Measurements from ENCODE around the gene USP3.

The USP3 gene

GRCh38 chr15:63623232-63623969, 119.0 kb downstream of the USP3 start:
- Histone ChIP-seq H3K9me3 (no peaks in the 10 kb centered on the region), H3K36me3 (peaks cover 68% of the 10 kb centered on the region), H3K4me3 (ENCODE audit: low read depth in 1 of 2, low read length in 1 of 2) (no peak overlapping the region), H3K27ac (no peak overlapping the region), H3K27me3 (no peaks in the 10 kb centered on the region), H3K4me1 (ENCODE audit: control insufficient read depth in 1 of 2, insufficient read depth in 1 of 2, low read depth in 1 of 2, low read length in 1 of 2) (no peaks in the 10 kb centered on the region)
- no peak for TF ChIP-seq CTCF (IDR thresholded peaks at IDR 0.05)

DNA sequence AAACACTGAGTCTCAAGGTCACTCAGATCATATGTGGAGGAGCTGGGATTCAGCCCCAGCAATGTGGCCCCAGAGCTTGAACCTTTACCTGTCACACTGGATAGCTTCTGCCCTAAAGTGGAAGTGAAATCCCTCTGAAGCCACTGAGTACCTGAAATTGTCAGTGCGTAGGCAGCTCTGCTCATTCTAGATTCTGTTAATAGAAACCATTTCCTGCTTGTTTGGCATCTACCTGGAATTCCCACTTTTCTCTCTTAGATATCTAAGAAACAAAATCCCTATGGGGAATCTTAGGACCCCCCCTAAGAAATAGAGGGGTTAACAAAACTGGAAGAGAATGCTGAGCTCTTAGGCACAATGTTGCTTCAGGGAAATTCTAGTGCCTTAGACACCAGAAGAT, 122.6 kb downstream of the USP3 start:
- no peaks in the 10 kb centered on the region for H3K4me1 ChIP-seq (ENCODE audit: control insufficient read depth in 1 of 2, insufficient read depth in 1 of 2, low read depth in 1 of 2, low read length in 1 of 2)
- H3K4me3 ChIP-seq (ENCODE audit: low read depth in 1 of 2, low read length in 1 of 2): no peak overlapping the region
- peaks cover 100% of the 10 kb centered on the region for H3K36me3 ChIP-seq
- no peak overlapping the region for H3K27ac ChIP-seq
- TF ChIP-seq CTCF (IDR thresholded peaks at IDR 0.05): no peak
- H3K9me3 ChIP-seq: no peaks in the 10 kb centered on the region
- no peaks in the 10 kb centered on the region for H3K27me3 ChIP-seq

GRCh38 chr15:63628123-63628822, 123.9 kb downstream of the USP3 start:
- H3K4me1 ChIP-seq (ENCODE audit: control insufficient read depth in 1 of 2, insufficient read depth in 1 of 2, low read depth in 1 of 2, low read length in 1 of 2): no peaks in the 10 kb centered on the region
- H3K36me3 ChIP-seq: peaks cover 100% of the 10 kb centered on the region
- no peak overlapping the region for H3K4me3 ChIP-seq (ENCODE audit: low read depth in 1 of 2, low read length in 1 of 2)
- no peak overlapping the region for H3K27ac ChIP-seq
- no peaks in the 10 kb centered on the region for H3K27me3 ChIP-seq
- no peak for TF ChIP-seq CTCF (IDR thresholded peaks at IDR 0.05)
- H3K9me3 ChIP-seq: no peaks in the 10 kb centered on the region

DNA sequence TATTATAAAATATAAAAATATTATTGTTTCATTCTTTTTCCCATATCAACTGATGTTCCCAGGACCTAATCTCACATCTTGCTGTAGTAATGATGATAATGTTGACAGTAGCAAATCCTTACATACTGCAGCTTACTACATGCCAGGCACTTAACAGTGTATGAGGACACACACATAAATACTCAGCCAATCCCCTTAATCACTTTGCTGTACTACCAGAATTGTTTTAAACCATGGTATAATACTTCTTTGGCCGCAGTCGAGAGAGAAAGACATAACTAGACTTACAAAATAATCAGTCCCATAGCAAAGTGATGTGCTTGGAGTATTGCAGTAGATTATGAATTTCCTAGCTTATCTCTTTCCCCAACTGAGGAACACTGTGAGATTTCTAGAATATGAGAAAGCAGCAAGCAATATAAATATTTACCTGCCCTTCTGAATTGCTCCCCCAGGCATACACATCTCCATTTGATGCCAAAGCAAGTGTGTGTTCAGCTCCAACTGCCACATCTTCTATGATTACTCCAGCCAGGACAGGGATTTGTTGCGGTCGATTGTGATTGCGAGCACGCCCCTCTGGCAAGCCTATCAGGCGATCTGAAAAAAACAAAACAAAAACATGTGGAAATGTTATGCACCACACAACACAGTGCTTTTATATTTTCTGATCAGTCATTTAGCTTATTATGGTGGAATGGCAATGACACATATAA, 125.8 kb downstream of the USP3 start:
- Histone ChIP-seq H3K36me3 (peaks cover 100% of the 10 kb centered on the region), H3K4me1 (ENCODE audit: control insufficient read depth in 1 of 2, insufficient read depth in 1 of 2, low read depth in 1 of 2, low read length in 1 of 2) (no peaks in the 10 kb centered on the region), H3K27ac (no peak overlapping the region), H3K27me3 (no peaks in the 10 kb centered on the region), H3K4me3 (ENCODE audit: low read depth in 1 of 2, low read length in 1 of 2) (no peak overlapping the region), H3K9me3 (no peaks in the 10 kb centered on the region)
- no peak for TF ChIP-seq CTCF (IDR thresholded peaks at IDR 0.05)

- Histone ChIP-seq H3K27me3 (no peaks in the 10 kb centered on the region), H3K36me3 (peaks cover 100% of the 10 kb centered on the region), H3K4me3 (ENCODE audit: low read depth in 1 of 2, low read length in 1 of 2) (no peak overlapping the region), H3K4me1 (ENCODE audit: control insufficient read depth in 1 of 2, insufficient read depth in 1 of 2, low read depth in 1 of 2, low read length in 1 of 2) (no peaks in the 10 kb centered on the region), H3K27ac (no peak overlapping the region), H3K9me3 (no peaks in the 10 kb centered on the region)
- no peak for TF ChIP-seq CTCF (IDR thresholded peaks at IDR 0.05)
Measured at GRCh38 chr15:63633312-63633711, 128.9 kb downstream of the USP3 start.
